K562 (cell line): ENCODE results near the gene SDR39U1. TPM values are rescaled to one million over a fixed set of nuclear protein-coding genes. Genes with fewer than 3 reads are reported as not detected.

ENCODE experiments used
- CC2D1A ChIP-seq: fragments of 450-650 bp; IDR thresholded peaks from 2 replicates; pipeline ENCODE4 v1.6.1; 2017; ENCODE audit warnings: mild to moderate bottlenecking
- ELF4 ChIP-seq: fragments of 450-650 bp; formaldehyde crosslinking; IDR thresholded peaks from 2 replicates; pipeline ENCODE4 v1.4.0; 2022; ENCODE audit warnings: missing genetic modification characterization
- KLF10 ChIP-seq: fragments of 250-450 bp; sonication (Bioruptor Pico); IDR thresholded peaks from 2 replicates; pipeline ENCODE4 v1.6.1; 2021; ENCODE audit warnings: matching md5 sums
- NR1H2 ChIP-seq: sonication (generic); formaldehyde crosslinking; IDR thresholded peaks from 2 replicates; pipeline ENCODE4 v1.4.0; 2020; ENCODE audit warnings: mild to moderate bottlenecking, missing genetic modification reagents
- PRMT5 ChIP-seq: sonication (generic); formaldehyde crosslinking; IDR thresholded peaks from 2 replicates; pipeline ENCODE4 v1.5.0; 2020; ENCODE audit warnings: missing genetic modification reagents
- RAD21 ChIP-seq, 2 experiments: fragments of 250-450 bp in 1 of 2; fragments of 450-650 bp in 1 of 2; sonication (Bioruptor Pico) in 1 of 2; formaldehyde crosslinking in 1 of 2; IDR thresholded peaks in 1 of 2; conservative IDR thresholded peaks in 1 of 2; 2 replicates each; pipeline versions ENCODE4 v1.4.0 to v1.8.0; 2020 to 2022; ENCODE audit warnings: mild to moderate bottlenecking in 2 of 2, moderate library complexity in 1 of 2
- SNRNP70 ChIP-seq: fragments of 200-400 bp; formaldehyde crosslinking; optimal IDR thresholded peaks from 2 replicates; pipeline ENCODE3; 2017; ENCODE audit warnings: low read depth, low read length
- SUPT5H ChIP-seq: fragments of 450-650 bp; IDR thresholded peaks from 2 replicates; pipeline ENCODE4 v1.6.1; 2016
- polyA plus RNA-seq, 8 experiments: library from polyadenylated mRNA; depleted of rRNA in 4 of 8; stranded (reverse) in 5 of 8; unstranded in 3 of 8; fragments of >200 nt; fragmentation: Nextera tagmentation in 2 of 8; fragmentation: Illumina TruSeq in 1 of 8; extraction: Ambion mirVana in 2 of 8; extraction: Trizol in 1 of 8; gene quantifications; 2 replicates each; pipeline versions ENCODE4 v1.2.1 to v1.2.3, GENCODE V29; 2011 to 2014; ENCODE audit warnings: inconsistent platforms in 1 of 8, missing spikeins in 1 of 8
- total RNA-seq, 7 experiments: library from RNA; depleted of rRNA in 6 of 7; stranded (reverse); fragments of >200 nt in 6 of 7; fragmentation: Illumina TruSeq in 2 of 7; extraction: Trizol in 2 of 7; gene quantifications; 2 replicates each; pipeline versions ENCODE4 v1.2.1 to v1.2.3, GENCODE V29; 2011 to 2021; ENCODE audit warnings: low replicate concordance in 1 of 7
- TF ChIP-seq, protein P1 (sequence below), 2 experiments: fragments of 450-650 bp; formaldehyde crosslinking in 1 of 2; IDR thresholded peaks; 2 replicates each; pipeline versions ENCODE4 v1.4.0 to v1.6.1; 2014 to 2020; ENCODE audit warnings: mild to moderate bottlenecking in 2 of 2, borderline replicate concordance in 1 of 2, low read depth in 1 of 2
- TF ChIP-seq, protein P2 (sequence below): fragments of 250-450 bp; sonication (Bioruptor Pico); IDR thresholded peaks from 2 replicates; pipeline ENCODE4 v1.4.0; 2020
- TF ChIP-seq, protein P3 (sequence below): fragments of 450-650 bp; formaldehyde crosslinking; IDR thresholded peaks from 2 replicates; pipeline ENCODE4 v1.4.0; 2020; ENCODE audit warnings: mild to moderate bottlenecking, moderate library complexity
- TF ChIP-seq, protein P4 (sequence below): sonication (generic); formaldehyde crosslinking; IDR thresholded peaks from 2 replicates; pipeline ENCODE4 v1.4.0; 2020; ENCODE audit warnings: mild to moderate bottlenecking, missing genetic modification reagents

Gene SDR39U1
- total and polyA plus RNA-seq, 9 of the 15 experiments (the other 6 are each of a cell fraction or from before 2014, with no cell fraction given), result 10.4 to 56.1 (median 19.8) TPM

DNA sequence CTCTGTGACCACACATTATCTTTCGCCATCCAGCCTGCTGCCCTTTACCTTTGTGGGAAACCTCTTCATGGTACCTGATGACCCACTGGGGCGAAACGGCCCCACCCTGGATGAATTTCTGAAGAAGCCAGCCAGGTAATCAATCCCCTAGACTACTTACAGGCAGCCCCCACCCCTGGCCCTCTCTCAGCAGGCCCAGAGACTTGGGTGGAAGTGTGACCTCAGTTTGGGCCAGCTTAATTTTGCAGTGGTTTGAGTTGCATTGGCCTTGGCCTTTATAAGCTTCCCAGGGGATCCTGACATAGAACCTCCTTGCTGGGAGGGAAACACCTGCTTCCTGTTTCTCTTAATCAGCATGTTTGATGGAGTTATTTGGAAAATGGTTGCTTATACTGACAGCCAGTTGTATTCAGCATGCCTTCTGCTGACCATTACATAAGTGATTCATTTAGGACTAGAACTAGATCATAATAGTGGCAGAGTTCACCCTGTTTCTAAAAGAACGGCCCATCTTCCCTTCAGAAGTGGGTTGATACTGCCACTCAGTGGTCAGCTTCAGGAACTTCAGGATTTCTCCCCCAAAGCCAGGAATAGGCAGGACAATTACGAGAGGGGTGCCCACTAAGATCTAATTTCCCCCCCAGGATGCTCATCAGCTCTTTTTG, 6.1 kb downstream of the SDR39U1 start (continued):
- TF ChIP-seq, protein P1, sequence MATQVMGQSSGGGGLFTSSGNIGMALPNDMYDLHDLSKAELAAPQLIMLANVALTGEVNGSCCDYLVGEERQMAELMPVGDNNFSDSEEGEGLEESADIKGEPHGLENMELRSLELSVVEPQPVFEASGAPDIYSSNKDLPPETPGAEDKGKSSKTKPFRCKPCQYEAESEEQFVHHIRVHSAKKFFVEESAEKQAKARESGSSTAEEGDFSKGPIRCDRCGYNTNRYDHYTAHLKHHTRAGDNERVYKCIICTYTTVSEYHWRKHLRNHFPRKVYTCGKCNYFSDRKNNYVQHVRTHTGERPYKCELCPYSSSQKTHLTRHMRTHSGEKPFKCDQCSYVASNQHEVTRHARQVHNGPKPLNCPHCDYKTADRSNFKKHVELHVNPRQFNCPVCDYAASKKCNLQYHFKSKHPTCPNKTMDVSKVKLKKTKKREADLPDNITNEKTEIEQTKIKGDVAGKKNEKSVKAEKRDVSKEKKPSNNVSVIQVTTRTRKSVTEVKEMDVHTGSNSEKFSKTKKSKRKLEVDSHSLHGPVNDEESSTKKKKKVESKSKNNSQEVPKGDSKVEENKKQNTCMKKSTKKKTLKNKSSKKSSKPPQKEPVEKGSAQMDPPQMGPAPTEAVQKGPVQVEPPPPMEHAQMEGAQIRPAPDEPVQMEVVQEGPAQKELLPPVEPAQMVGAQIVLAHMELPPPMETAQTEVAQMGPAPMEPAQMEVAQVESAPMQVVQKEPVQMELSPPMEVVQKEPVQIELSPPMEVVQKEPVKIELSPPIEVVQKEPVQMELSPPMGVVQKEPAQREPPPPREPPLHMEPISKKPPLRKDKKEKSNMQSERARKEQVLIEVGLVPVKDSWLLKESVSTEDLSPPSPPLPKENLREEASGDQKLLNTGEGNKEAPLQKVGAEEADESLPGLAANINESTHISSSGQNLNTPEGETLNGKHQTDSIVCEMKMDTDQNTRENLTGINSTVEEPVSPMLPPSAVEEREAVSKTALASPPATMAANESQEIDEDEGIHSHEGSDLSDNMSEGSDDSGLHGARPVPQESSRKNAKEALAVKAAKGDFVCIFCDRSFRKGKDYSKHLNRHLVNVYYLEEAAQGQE (IDR thresholded peaks at IDR 0.05; ENCODE audit: borderline replicate concordance), result peak; percentile 52; the same call in 1 of the 2 replicates
- TF ChIP-seq, protein P1 (CRISPR knock-in tag; IDR thresholded peaks at IDR 0.05; ENCODE audit: low read depth), result no peak
- TF ChIP-seq PRMT5 (CRISPR knock-in tag), result no peak
- TF ChIP-seq RAD21 (CRISPR knock-in tag; conservative IDR thresholded peaks at IDR 0.05 in 1 of 2, IDR thresholded peaks at IDR 0.05 in 1 of 2), result peak; percentile 59 to 71
- 0 out of 2 replicates have a peak, but pooled peaks have one; percentile 18 for TF ChIP-seq KLF10
- no peak for TF ChIP-seq NR1H2
- TF ChIP-seq SUPT5H, result no peak
- no peak for TF ChIP-seq ELF4 (CRISPR knock-in tag)
- TF ChIP-seq, protein P2, sequence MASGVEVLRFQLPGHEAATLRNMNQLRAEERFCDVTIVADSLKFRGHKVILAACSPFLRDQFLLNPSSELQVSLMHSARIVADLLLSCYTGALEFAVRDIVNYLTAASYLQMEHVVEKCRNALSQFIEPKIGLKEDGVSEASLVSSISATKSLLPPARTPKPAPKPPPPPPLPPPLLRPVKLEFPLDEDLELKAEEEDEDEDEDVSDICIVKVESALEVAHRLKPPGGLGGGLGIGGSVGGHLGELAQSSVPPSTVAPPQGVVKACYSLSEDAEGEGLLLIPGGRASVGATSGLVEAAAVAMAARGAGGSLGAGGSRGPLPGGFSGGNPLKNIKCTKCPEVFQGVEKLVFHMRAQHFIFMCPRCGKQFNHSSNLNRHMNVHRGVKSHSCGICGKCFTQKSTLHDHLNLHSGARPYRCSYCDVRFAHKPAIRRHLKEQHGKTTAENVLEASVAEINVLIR (CRISPR knock-in tag), result no peak
- 0 out of 2 replicates have a peak, but pooled peaks have one; percentile 15 for TF ChIP-seq CC2D1A
- TF ChIP-seq SNRNP70, result no peak
- TF ChIP-seq, protein P3, sequence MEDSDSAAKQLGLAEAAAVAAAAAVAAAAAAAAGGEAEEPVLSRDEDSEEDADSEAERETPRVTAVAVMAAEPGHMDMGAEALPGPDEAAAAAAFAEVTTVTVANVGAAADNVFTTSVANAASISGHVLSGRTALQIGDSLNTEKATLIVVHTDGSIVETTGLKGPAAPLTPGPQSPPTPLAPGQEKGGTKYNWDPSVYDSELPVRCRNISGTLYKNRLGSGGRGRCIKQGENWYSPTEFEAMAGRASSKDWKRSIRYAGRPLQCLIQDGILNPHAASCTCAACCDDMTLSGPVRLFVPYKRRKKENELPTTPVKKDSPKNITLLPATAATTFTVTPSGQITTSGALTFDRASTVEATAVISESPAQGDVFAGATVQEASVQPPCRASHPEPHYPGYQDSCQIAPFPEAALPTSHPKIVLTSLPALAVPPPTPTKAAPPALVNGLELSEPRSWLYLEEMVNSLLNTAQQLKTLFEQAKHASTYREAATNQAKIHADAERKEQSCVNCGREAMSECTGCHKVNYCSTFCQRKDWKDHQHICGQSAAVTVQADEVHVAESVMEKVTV (CRISPR knock-in tag), result peak; percentile 37; the same call in 1 of the 2 replicates
- TF ChIP-seq, protein P4, sequence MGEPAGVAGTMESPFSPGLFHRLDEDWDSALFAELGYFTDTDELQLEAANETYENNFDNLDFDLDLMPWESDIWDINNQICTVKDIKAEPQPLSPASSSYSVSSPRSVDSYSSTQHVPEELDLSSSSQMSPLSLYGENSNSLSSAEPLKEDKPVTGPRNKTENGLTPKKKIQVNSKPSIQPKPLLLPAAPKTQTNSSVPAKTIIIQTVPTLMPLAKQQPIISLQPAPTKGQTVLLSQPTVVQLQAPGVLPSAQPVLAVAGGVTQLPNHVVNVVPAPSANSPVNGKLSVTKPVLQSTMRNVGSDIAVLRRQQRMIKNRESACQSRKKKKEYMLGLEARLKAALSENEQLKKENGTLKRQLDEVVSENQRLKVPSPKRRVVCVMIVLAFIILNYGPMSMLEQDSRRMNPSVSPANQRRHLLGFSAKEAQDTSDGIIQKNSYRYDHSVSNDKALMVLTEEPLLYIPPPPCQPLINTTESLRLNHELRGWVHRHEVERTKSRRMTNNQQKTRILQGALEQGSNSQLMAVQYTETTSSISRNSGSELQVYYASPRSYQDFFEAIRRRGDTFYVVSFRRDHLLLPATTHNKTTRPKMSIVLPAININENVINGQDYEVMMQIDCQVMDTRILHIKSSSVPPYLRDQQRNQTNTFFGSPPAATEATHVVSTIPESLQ (CRISPR knock-in tag), result no peak
